ENCODE measurements around the gene SIGLEC8. TPM values are rescaled to one million over a fixed set of nuclear protein-coding genes. Genes with fewer than 3 reads are reported as not detected.
"Not testable (repeated sequence)": the region's sequence is repeated elsewhere in the genome, so short reads cannot be mapped to it uniquely, and the experiment has no call there.

Gene SIGLEC8
- total RNA-seq, 1 donor from 2014 or later, result 0.49 TPM

DNA sequence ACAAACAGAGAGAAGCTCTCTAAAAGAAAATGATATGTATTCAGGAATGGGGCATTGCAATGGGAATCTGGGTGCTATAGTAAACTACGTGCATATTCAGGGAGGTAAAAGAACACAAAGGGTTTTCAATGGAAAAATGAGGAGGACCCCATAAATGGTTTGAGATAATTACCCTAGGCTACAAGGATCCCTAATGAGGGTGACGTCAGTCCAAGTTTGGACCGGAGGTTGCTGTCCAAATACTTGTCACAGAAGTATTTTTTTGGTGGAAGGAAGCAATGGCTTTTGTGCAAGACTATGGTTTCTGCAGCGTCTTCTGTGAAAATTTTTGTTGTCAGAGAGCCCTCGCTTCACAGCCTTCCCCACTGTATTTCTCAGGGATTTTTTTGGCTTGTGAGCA is 19.1 kb upstream of the SIGLEC8 start:
- DNase-seq (ENCODE audit: low spot score) (no peak), ATAC-seq (no peak)
- intact Hi-C loops (cut with DNase I), result no loop called here

DNA sequence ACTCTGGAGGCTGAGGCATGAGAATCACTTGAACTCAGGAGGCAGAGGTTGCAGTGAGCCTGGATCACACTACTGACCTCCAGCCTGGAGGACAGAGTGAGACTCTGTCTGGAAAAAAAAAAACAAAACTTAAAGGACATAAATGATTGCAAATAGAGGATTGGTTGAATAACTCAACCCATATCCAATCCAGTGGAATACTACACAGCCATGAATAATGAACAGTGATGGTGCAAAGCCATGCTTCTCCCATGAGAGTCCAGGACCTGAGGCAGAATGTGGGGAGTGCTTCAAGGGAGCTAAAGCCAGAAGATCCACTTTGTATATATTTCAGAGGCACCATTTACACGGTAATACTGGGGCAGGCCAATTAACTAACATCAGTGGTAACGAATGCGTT is 17.9 kb upstream of the SIGLEC8 start:
- ATAC-seq, result no peak
- DNase-seq (ENCODE audit: low spot score), result no peak
- intact Hi-C loops (cut with DNase I), result no loop called here

DNA sequence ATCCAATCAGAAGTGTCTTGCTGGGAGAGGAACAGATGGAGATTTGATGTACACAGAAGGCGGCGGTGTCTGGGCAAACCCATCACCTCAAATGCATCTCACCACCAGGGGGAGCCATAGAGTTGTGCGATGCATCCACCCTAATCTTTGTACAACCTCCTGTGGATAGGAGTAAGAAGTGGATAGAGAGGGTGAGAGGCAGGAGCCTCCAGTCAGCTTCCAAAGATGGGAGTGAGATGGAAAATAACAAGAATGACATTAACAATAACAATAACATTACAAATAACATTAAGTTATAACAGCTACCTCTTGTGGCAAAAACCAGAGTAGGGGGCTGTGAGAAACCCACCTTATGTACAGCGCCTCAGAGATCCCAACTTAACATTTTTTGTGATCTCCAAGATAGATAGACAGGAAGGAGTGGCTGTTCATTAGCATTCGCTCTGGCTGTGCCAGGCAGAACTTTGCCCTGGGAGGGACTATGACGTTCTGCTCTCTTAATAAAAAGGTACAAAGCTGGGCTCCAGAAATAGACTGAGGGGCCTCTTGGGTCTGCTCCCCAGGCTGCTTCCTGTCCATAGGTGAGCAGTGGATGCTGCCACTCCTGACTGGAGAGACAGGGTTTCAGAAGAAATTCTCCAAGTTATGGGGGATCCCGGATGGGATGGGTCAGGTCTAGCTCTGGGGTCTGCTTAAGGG is 14.9 kb upstream of the SIGLEC8 start:
- ATAC-seq (peak; percentile 79), DNase-seq (ENCODE audit: low spot score) (peak; percentile 90)
- intact Hi-C loops (cut with DNase I), result no loop called here

DNA sequence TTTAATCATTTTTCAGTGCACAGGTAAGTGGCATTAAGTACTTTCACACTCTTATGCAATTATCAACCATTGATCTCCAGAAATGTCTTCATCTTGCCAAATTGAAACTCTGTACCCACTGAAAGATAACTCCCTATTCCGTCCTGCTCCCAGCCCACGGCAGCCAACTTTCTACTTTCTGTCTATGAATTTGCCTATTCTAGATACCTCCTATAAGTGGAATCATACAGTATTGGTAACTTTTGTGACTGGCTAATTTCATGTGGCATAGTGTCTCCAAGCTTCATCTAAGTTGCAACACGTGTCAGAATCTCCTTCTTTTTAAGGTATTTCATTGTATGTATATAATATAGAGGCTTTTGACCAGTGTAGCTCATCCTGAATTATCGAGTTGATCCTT is 14.4 kb upstream of the SIGLEC8 start:
- intact Hi-C loops (cut with DNase I), result no loop called here
- DNase-seq (ENCODE audit: low spot score), result no peak
- no peak for ATAC-seq

DNA sequence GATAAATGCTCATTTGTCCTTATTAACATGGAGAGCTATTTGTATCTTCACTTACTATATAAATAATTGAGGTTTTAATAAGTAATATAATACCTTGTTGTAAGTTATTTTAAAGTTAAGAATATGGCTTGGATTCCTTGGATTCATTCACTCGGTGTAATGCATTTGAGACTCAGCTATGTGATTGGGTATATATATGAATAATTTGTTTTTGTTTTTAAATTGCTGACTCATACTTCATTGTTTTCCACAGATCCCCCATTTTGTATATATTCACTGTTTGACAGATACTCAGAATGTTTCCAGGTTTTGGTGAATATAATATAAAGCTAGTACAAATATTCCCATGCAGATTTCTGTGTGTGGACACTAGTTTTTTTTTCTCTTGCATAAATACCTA is 13.3 kb upstream of the SIGLEC8 start:
- intact Hi-C loops (cut with DNase I), result no loop called here
- no peak for DNase-seq (ENCODE audit: low spot score)
- no peak for ATAC-seq

DNA sequence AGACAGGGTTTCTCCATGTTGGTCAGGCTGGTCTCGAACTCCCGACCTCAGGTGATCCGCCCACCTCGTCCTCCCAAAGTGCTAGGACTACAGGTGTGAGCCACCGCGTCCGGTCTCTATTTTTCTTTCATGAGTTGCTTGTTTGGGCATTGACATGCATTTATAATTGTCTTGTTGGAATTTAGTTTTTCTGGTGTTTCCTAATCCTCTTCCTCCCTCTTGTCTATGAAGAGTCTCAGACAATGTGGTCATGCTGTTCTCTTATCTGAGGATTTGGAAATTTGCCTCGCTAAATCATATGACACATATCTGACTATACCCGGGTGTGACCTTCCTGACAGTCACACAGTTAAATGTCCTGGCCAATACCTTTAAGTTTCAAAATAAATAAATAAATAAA is 12.7 kb upstream of the SIGLEC8 start:
- no peak for DNase-seq (ENCODE audit: low spot score)
- ATAC-seq, result no peak
- intact Hi-C loops (cut with DNase I), result no loop called here

DNA sequence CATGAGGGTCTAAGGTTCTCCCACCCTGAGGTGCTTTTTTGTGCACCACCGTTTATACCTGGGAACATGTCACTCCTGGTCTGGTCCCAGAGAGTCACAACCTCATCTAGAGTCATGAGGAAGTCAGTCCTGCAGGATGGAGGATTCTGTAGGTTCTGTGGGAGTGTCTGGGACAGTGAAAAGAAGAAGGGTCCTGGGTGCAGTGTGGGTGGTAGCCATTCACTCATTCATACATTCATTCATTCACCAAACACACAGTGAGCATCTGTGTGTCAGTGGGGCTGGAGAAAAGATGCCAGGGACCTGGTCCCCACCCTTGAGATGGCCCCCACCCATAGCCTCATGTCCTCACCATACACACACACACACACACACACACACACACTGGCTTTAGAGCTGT is 11.4 kb upstream of the SIGLEC8 start:
- intact Hi-C loops (cut with DNase I), result no loop called here
- ATAC-seq, result no peak

DNA sequence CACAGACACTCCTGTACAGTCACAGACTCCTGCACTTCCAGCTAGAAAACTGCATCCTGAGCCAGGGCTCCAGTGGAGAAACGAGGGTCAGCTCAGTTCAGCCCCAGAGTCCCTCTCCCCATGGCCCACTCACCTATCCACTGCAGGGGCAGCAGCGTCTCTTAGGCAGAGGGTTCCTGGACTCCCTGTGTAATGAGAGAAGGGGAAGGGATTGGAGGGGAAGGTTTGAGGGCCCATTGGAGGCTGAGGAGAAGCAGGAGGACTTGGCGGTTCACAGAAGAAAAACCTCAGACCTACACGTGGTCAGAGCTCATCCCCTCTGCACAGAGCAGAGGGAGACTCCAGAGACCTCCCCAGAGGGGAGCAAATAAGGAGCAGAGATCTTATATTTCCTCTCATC is 10.9 kb upstream of the SIGLEC8 start:
- ATAC-seq (no peak), DNase-seq (ENCODE audit: low spot score) (no peak)
- intact Hi-C loops (cut with DNase I), result no loop called here

More for the DNA sequence above, 11.4 kb upstream of the SIGLEC8 start:
- DNase-seq (ENCODE audit: low spot score), result no peak

DNA sequence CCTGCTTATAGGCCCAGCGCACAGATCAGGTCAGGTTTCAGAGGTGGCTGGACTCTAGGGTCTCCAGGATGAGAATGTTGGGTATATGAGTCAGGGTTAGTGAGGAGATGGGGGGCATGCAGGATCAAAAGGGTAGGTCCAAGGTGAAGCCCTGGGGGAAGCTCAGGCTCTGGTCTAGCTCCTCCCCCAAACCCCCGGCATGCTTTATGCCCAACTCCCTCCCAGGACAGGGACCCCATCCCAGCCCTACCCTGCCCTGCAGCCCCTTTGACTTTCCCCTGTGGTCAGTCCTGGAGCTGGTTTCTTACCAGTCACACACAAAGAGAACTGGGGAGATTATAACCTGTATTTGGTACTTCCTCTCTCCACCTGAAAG is 10.3 kb upstream of the SIGLEC8 start:
- intact Hi-C loops (cut with DNase I), result no loop called here
- no peak for DNase-seq (ENCODE audit: low spot score)
- no peak for ATAC-seq

DNA sequence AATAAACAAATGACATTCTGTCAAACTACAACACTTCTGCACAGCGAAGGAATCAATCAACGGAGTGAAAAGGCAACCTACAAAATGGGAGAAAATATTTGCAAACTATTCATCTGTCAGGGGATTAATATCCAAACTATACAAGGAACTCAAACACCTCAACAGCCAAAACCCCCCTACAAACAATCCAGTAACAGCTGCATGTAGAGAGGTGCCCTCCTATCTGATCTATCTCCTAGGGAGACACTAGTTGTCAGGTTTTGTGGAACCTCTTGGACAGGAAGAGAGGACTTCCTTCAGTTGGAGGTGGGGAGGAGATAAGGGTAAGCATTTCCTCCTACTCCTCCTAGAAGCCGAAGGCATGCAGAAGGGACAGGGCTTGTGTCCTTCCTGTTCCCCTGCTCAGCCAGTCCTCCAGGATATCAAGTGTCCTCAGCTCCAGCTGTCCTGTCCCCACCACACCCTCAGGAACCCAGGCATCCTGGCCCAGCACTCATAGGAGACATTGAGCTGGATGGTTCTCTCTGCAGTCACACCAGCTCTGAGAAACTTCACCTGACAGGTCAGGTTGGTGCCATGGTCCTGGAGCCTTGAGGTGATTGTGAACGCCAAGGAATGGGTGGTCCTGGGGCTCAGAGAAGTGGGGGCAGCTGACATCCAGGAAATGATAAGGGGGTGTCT is 9.8 kb upstream of the SIGLEC8 start:
- no peak for ATAC-seq

DNA sequence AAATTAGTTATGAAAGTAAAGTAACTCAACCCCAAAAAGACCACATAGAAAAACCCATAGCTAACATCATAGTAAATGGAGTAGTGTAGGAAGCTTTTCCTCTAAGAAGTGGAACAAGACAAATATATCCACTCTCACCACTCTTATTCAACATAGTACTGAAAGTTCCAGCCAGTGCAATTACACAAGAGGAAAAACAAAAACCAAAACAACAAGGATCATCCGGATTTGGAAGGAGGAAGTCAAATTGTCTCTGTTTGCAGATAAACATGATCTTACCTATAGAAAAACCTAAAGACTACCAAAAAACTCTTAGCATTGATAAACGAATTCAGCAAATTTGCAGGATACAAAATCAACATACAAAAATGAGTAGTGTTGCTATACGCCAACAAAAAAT is 8.5 kb upstream of the SIGLEC8 start:
- ATAC-seq (no peak), DNase-seq (ENCODE audit: low spot score) (no peak)
- intact Hi-C loops (cut with DNase I), result no loop called here

More for the DNA sequence above, 9.8 kb upstream of the SIGLEC8 start:
- no peak for DNase-seq (ENCODE audit: low spot score)
- intact Hi-C loops (cut with DNase I), result no loop called here

DNA sequence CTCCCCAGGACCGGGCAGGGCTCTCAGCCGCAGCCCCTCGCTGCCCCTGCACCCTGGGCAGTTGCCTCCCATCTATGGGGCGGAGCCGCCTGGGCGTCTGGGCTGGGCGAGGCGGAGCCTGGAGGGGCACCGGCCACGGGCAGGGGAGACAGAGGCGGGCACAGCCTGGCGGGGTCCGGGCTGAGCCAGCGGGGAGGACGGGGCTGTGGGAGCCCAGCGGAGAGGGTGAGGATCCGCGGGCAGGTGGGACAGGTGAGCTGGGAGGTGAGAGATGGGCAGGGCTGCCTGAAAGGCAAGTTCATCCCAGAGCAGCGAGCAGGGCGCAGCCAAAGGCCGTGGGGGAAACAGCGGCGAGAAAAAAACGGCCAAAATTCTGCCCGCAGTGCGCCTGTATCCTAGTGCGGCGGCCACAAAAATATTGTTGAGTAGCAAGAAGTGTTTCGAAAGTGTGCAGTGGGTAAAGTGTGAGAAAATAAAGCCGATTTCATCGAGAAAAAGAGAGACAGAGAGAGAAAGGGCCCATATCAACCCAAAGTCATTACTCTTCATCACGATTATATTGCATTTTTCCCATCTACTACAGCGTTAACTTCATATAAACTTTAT is 5.8 kb upstream of the SIGLEC8 start:
- DNase-seq (ENCODE audit: low spot score); intact Hi-C loops (cut with DNase I): not testable (repeated sequence)
- peak; percentile 40 for ATAC-seq

DNA sequence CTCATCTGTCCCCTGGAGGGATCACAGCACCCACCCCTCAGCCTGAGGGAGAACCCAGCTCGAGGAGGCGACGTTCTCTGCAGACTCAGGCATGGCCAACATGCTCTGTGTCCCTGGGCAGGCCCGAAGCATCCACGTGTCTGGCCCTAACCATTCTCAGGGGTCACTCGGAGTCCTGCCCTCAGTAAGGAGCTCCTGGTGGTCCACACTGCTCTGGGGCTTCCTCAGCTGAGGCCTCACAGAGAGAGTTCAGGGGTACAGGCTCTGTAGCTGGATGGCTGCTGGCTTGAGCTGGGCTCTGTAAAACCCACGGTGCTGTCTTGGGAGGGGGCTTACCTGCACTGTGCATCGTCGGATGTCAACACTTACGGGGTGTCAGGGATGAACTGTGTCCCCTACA is 4.4 kb upstream of the SIGLEC8 start:
- DNase-seq (ENCODE audit: low spot score) (no peak), ATAC-seq (no peak)
- intact Hi-C loops (cut with DNase I), result no loop called here

DNA sequence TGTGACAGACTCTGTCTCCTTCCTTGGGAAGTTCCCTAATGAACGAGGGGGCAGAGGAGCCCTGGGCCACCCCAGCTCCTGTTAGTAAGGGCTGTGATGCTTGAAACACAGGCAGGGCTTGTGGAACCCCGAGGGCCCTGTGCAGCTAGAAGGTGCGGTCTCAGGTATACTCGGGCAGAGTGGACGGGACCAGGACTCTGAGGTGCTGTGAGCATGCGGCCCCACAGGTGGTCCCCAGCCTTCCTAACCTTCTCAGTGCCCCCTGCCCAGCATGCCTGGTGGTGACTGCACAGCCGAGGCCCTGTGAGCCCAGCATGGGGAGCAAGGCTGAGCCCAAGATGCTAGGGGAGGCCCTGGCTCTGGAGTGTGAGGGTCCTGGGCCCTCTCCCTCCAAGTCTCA is 4.0 kb upstream of the SIGLEC8 start:
- intact Hi-C loops (cut with DNase I), result no loop called here

DNA sequence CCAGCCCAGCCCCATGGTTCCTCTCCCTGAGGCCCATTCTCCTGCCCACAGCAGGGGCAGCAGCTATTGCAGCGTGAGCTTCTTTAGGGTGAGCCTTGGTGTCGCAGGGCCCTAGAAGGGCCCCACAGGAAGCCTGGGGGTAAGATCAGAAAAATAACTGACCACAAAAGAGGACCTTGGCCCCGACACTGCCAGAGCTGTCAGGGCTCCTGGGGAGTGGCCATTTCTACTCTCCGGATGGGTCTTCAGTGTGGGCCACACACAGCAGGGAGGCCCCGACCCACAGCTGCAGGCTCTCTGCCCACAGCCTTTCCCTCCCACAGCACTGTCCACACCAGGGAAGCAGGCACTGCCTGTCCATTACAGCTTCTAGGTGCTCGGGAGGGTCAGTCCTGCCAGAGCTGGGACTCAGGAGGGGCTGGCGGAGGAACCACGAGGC is 3.5 kb upstream of the SIGLEC8 start:
- ATAC-seq (peak; percentile 79), DNase-seq (ENCODE audit: low spot score) (no peak)
- intact Hi-C loops (cut with DNase I), result no loop called here

More for the DNA sequence above, 4.0 kb upstream of the SIGLEC8 start:
- no peak for DNase-seq (ENCODE audit: low spot score)
- no peak for ATAC-seq

DNA sequence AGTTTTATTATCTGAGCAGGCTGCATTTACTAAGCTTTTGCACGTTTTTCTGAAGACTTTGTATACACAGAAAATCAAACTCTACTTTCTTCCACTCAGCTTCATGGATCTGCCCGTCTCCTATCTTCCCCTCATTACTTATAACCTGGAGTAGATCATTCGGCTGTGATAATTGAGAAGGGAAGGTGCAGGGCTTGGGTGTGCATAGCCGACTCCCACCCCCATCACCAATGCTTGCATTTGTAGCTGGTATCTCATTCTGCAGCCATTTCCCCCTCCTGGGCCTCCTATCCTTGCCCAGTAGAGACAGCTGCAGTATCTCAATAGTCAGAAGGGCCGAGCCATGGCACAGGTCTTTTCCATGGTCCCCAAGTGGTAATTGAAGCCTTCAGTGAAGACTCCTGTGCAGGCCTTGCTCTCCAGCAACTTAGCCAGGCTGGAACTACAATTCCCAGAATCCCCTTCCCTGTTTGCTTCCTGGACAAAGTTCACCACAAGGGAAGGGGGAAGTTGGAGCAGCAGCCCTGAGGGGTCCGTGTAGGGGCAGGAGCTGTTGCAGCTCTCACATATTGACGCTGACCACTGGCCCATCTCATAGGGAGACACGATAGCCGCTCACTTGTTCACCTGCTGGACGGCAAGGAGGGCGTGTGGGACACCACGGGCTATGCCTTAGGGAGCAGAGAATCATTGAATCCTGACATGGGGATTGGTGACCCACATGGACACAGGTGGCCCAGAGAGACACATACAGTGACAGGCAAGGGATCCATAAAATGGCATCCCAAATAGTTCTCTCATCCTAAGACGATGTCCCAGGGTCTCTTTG is 2.1 kb upstream of the SIGLEC8 start:
- ATAC-seq (no peak), DNase-seq (ENCODE audit: low spot score) (peak; percentile 33)
- intact Hi-C loops (cut with DNase I), result no loop called here

DNA sequence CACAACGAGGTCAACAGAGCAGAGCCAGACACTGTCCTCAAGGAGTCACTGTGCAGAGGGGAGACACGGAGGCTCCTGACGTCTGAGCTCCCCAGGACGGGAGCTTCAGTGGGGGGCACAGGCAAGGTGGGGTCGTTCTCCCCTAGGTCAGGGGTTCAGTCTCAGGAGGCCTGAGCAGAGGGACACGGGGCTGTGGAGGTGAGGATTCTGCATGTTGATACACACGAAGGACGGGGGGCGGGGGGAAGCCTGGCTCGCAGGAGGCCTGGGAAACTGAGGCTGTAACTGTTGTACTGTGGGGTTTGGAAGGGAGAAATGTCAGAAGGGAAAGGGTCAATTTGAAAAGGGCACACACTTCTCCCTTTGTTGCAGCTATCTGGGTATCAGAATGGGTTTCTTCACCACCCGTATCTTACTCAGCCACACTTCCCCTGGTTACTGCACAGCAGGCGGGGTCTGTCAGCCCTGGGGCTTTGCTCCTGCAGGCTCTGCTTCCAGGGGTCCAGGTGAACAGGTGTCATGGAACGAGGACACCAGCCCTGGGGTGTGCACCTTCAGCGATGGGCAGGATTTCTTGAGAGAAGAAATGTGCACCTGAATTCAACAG is 748 bp upstream of the SIGLEC8 start:
- intact Hi-C loops (cut with DNase I), result no loop called here
- ATAC-seq (no peak), DNase-seq (ENCODE audit: low spot score) (no peak)

DNA sequence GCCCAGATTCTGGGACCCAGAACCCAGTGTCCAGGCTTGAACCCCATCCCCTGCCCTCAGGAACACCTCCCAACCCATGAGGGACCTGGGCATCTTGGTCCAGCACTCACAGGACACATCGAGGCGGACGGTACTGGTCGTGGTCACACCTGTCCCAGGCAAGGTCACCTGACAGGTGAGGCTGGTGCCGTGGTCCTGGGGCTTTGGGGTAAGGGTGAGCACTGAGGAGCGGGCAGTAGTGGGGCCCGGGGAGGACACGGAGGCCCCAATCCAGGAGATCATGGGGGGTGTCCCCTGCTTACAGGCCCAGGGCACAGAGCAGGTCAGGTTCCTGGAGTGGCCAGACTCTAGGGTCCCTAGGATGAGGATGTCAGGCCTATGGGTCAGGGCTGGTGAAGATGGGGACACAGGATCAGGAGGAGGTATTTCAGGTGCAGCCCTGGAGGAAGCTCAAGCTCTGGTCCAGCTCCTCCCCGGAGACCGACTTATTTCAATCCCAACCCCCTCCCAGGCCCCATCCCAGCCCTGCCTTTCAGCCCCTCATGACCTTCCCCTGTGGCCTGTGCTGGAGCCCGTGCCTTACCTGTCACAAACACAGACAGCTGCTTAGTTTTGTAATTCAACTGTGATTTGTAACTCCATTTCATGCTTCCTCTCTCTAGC is 772 bp downstream of the SIGLEC8 start:
- intact Hi-C loops (cut with DNase I), result no loop called here
- DNase-seq (ENCODE audit: low spot score), result no peak
- ATAC-seq, result no peak
